ENCODE measurements around the gene THUMPD1. TPM values are rescaled to one million over a fixed set of nuclear protein-coding genes. Genes with fewer than 3 reads are reported as not detected.
"Not testable (repeated sequence)": the region's sequence is repeated elsewhere in the genome, so short reads cannot be mapped to it uniquely, and the experiment has no call there.

The THUMPD1 gene
- total RNA-seq, 2 experiments from 2014 or later, result 38.5 to 43.7 TPM

GRCh38 chr16:20740901-20741521 lies 607 bp downstream of the THUMPD1 start:
- peaks cover 17% of the 10 kb centered on the region for H3K36me3 Mint-ChIP-seq
- no peaks in the 10 kb centered on the region for H3K9me3 Mint-ChIP-seq (ENCODE audit: low read depth)
- H3K4me3 Mint-ChIP-seq, result peak overlapping the region; percentile 93
- no peaks in the 10 kb centered on the region for H3K27me3 Mint-ChIP-seq
- peak; percentile 89 for ATAC-seq
- peak overlapping the region; percentile 97 for H3K27ac Mint-ChIP-seq
- peak; percentile 95 for DNase-seq
- H3K4me1 Mint-ChIP-seq, result peaks cover 22% of the 10 kb centered on the region
- CTCF ChIA-PET, result interaction anchor here (1.0 to 2.0 kb wide), 5 partner anchors 23 to 1186 kb away, joined by 3 to 7 read pairs (median 4); partner anchors contain the start of genes ACSM3, LDAF1 and VPS35L

- peak overlapping the region; percentile 97 for H3K27ac Mint-ChIP-seq
Observed at GRCh38 chr16:20740007-20740883, 1.4 kb downstream of the THUMPD1 start.

GRCh38 chr16:20735490-20735889 lies 6.1 kb downstream of the THUMPD1 start:
- peaks cover 33% of the 10 kb centered on the region for H3K36me3 Mint-ChIP-seq
- no peak for ATAC-seq

More at GRCh38 chr16:20740007-20740883, 1.4 kb downstream of the THUMPD1 start:
- DNase-seq (peak; percentile 48), ATAC-seq (no peak)
- Mint-ChIP-seq H3K36me3 (peaks cover 24% of the 10 kb centered on the region), H3K9me3 (ENCODE audit: low read depth) (no peaks in the 10 kb centered on the region), H3K4me3 (peak overlapping the region; percentile 93), H3K4me1 (peaks cover 25% of the 10 kb centered on the region), H3K27me3 (no peaks in the 10 kb centered on the region)
- CTCF ChIA-PET, result interaction anchor here (0.7 to 2.0 kb wide), 5 partner anchors 9 to 1185 kb away, joined by 3 to 7 read pairs (median 4); partner anchors contain the start of genes ACSM3 and VPS35L

GRCh38 chr16:20734782-20735181 lies 6.8 kb downstream of the THUMPD1 start:
- peaks cover 13% of the 10 kb centered on the region for H3K4me1 Mint-ChIP-seq
- ATAC-seq, result no peak
- H3K27ac Mint-ChIP-seq, result no peak overlapping the region
- CTCF ChIA-PET, result no interaction called here
- peaks cover 33% of the 10 kb centered on the region for H3K36me3 Mint-ChIP-seq
- H3K4me3 Mint-ChIP-seq, result no peak overlapping the region
- no peaks in the 10 kb centered on the region for H3K9me3 Mint-ChIP-seq (ENCODE audit: low read depth)
- no peak for DNase-seq
- H3K27me3 Mint-ChIP-seq, result no peaks in the 10 kb centered on the region

More at GRCh38 chr16:20735490-20735889, 6.1 kb downstream of the THUMPD1 start:
- Mint-ChIP-seq H3K4me3 (no peak overlapping the region), H3K27ac (peak overlapping the region; percentile 15), H3K27me3 (no peaks in the 10 kb centered on the region), H3K9me3 (ENCODE audit: low read depth) (no peaks in the 10 kb centered on the region), H3K4me1 (peaks cover 20% of the 10 kb centered on the region)
- CTCF ChIA-PET, result interaction anchor here (0.6 kb wide), 1 partner anchor 393 kb away, joined by 5 read pairs; no protein-coding TSS in a partner anchor
- DNase-seq, result no peak

GRCh38 chr16:20734056-20734455 lies 7.6 kb downstream of the THUMPD1 start:
- ATAC-seq, result no peak
- Mint-ChIP-seq H3K27me3 (no peaks in the 10 kb centered on the region), H3K9me3 (ENCODE audit: low read depth) (no peaks in the 10 kb centered on the region), H3K36me3 (peaks cover 33% of the 10 kb centered on the region), H3K27ac (no peak overlapping the region), H3K4me3 (no peak overlapping the region), H3K4me1 (peaks cover 10% of the 10 kb centered on the region)
- no peak for DNase-seq
- CTCF ChIA-PET, result no interaction called here

- DNase-seq (no peak), ATAC-seq (no peak)
- CTCF ChIA-PET, result no interaction called here
- no peak overlapping the region for H3K4me3 Mint-ChIP-seq
- H3K27ac Mint-ChIP-seq, result no peak overlapping the region
- H3K27me3 Mint-ChIP-seq, result no peaks in the 10 kb centered on the region
- H3K36me3 Mint-ChIP-seq, result peaks cover 2% of the 10 kb centered on the region
- no peaks in the 10 kb centered on the region for H3K9me3 Mint-ChIP-seq (ENCODE audit: low read depth)
- H3K4me1 Mint-ChIP-seq, result no peaks in the 10 kb centered on the region
Observed at GRCh38 chr16:20729141-20729540, 12.5 kb downstream of the THUMPD1 start.

GRCh38 chr16:20727181-20727580 lies 14.4 kb downstream of the THUMPD1 start:
- Mint-ChIP-seq H3K27me3 (no peaks in the 10 kb centered on the region), H3K27ac (no peak overlapping the region), H3K4me3 (no peak overlapping the region), H3K4me1 (no peaks in the 10 kb centered on the region), H3K9me3 (ENCODE audit: low read depth) (no peaks in the 10 kb centered on the region), H3K36me3 (no peaks in the 10 kb centered on the region)
- ATAC-seq (no peak), DNase-seq (no peak)
- CTCF ChIA-PET, result interaction anchor here (0.9 kb wide), 1 partner anchor 10 kb away, joined by 7 read pairs; no protein-coding TSS in a partner anchor

- H3K27me3 Mint-ChIP-seq, result no peaks in the 10 kb centered on the region
- H3K4me3 Mint-ChIP-seq, result no peak overlapping the region
- CTCF ChIA-PET, result interaction anchor here (0.9 kb wide), 1 partner anchor 9 kb away, joined by 7 read pairs; no protein-coding TSS in a partner anchor
- no peaks in the 10 kb centered on the region for H3K36me3 Mint-ChIP-seq
- no peaks in the 10 kb centered on the region for H3K4me1 Mint-ChIP-seq
- DNase-seq (no peak), ATAC-seq (no peak)
- H3K27ac Mint-ChIP-seq, result no peak overlapping the region
- no peaks in the 10 kb centered on the region for H3K9me3 Mint-ChIP-seq (ENCODE audit: low read depth)
Observed at GRCh38 chr16:20726661-20727060, 15.0 kb downstream of the THUMPD1 start.

- no peaks in the 10 kb centered on the region for H3K27me3 Mint-ChIP-seq
- no peak for DNase-seq
- no peaks in the 10 kb centered on the region for H3K4me1 Mint-ChIP-seq
- CTCF ChIA-PET, result interaction anchor here (1.2 kb wide), 1 partner anchor 21 kb away, joined by 3 read pairs; no protein-coding TSS in a partner anchor
- no peak for ATAC-seq
- H3K4me3 Mint-ChIP-seq, result no peak overlapping the region
- no peaks in the 10 kb centered on the region for H3K36me3 Mint-ChIP-seq
- H3K27ac Mint-ChIP-seq, result no peak overlapping the region
- H3K9me3 Mint-ChIP-seq (ENCODE audit: low read depth), result no peaks in the 10 kb centered on the region
Observed at GRCh38 chr16:20720251-20720650, 21.4 kb downstream of the THUMPD1 start.

GRCh38 chr16:20717718-20718117 lies 23.9 kb downstream of the THUMPD1 start:
- H3K4me1 Mint-ChIP-seq; H3K27me3 Mint-ChIP-seq; H3K4me3 Mint-ChIP-seq; DNase-seq; H3K27ac Mint-ChIP-seq; ATAC-seq; H3K9me3 Mint-ChIP-seq (ENCODE audit: low read depth); H3K36me3 Mint-ChIP-seq: not testable (repeated sequence)
- CTCF ChIA-PET, result interaction anchor here (1.1 kb wide), 1 partner anchor 10 kb away, joined by 7 read pairs; no protein-coding TSS in a partner anchor

- DNase-seq, result no peak
- H3K9me3 Mint-ChIP-seq (ENCODE audit: low read depth), result no peaks in the 10 kb centered on the region
- CTCF ChIA-PET, result no interaction called here
- no peak overlapping the region for H3K4me3 Mint-ChIP-seq
- H3K4me1 Mint-ChIP-seq, result no peaks in the 10 kb centered on the region
- no peak for ATAC-seq
- H3K36me3 Mint-ChIP-seq, result no peaks in the 10 kb centered on the region
- H3K27me3 Mint-ChIP-seq, result no peaks in the 10 kb centered on the region
- H3K27ac Mint-ChIP-seq, result no peak overlapping the region
Observed at GRCh38 chr16:20711277-20711911, 30.2 kb downstream of the THUMPD1 start.

- H3K9me3 Mint-ChIP-seq (ENCODE audit: low read depth); H3K36me3 Mint-ChIP-seq; H3K27ac Mint-ChIP-seq; CTCF ChIA-PET; DNase-seq; ATAC-seq; H3K27me3 Mint-ChIP-seq; H3K4me1 Mint-ChIP-seq; H3K4me3 Mint-ChIP-seq: not testable (repeated sequence)
Observed at GRCh38 chr16:20708129-20708528, 33.5 kb downstream of the THUMPD1 start.

GRCh38 chr16:20707461-20707860 lies 34.2 kb downstream of the THUMPD1 start:
- no peaks in the 10 kb centered on the region for H3K36me3 Mint-ChIP-seq
- H3K27me3 Mint-ChIP-seq, result no peaks in the 10 kb centered on the region
- no peak overlapping the region for H3K27ac Mint-ChIP-seq
- H3K4me1 Mint-ChIP-seq, result no peaks in the 10 kb centered on the region
- DNase-seq, result no peak
- CTCF ChIA-PET, result no interaction called here
- no peak overlapping the region for H3K4me3 Mint-ChIP-seq
- H3K9me3 Mint-ChIP-seq (ENCODE audit: low read depth), result no peaks in the 10 kb centered on the region
- ATAC-seq, result no peak
